ENCODE measurements around the gene CALCA.

CALCA gene

GRCh38 chr11:14942745-14943144 lies 29.4 kb downstream of the CALCA start:
- H3K9ac ChIP-seq (ENCODE audit: low read length): no peak overlapping the region
- no peaks in the 10 kb centered on the region for H4K20me1 ChIP-seq (ENCODE audit: low read depth, low read length)
- H3K9me3 ChIP-seq (ENCODE audit: insufficient read depth, low read length): no peaks in the 10 kb centered on the region
- H3K79me2 ChIP-seq (ENCODE audit: insufficient read depth, low read length): no peaks in the 10 kb centered on the region
- H3F3A ChIP-seq (ENCODE audit: insufficient read depth): no peaks in the 10 kb centered on the region
- H3K9me2 ChIP-seq (replicated peaks; ENCODE audit: insufficient read depth, low read length): no peaks in the 10 kb centered on the region
- no peaks in the 10 kb centered on the region for H3K36me3 ChIP-seq (ENCODE audit: low read length)
- no peak overlapping the region for H3K4me2 ChIP-seq (ENCODE audit: low read depth, low read length, poor library complexity, severe bottlenecking)
- TF ChIP-seq EZH2phosphoT487 (conservative IDR thresholded peaks at IDR 0.05; ENCODE audit: low read length) (no peak), CTCF (IDR thresholded peaks at IDR 0.05; ENCODE audit: insufficient read depth, low read length, poor library complexity, severe bottlenecking) (no peak)
- no peak overlapping the region for H3K4me3 ChIP-seq (ENCODE audit: insufficient read depth, low read length, poor library complexity, severe bottlenecking)
- no peak overlapping the region for H3K27ac ChIP-seq (ENCODE audit: low read depth, low read length)
- no peaks in the 10 kb centered on the region for H3K27me3 ChIP-seq (ENCODE audit: low read length)
- no peak overlapping the region for H2AFZ ChIP-seq (ENCODE audit: low read depth, low read length, severe bottlenecking)

GRCh38 chr11:14938936-14939335 lies 33.2 kb downstream of the CALCA start:
- Histone ChIP-seq H3K4me2 (ENCODE audit: low read depth, low read length, poor library complexity, severe bottlenecking) (no peak overlapping the region), H3K27ac (ENCODE audit: low read depth, low read length) (no peak overlapping the region), H3K79me2 (ENCODE audit: insufficient read depth, low read length) (no peaks in the 10 kb centered on the region), H3K9me2 (replicated peaks; ENCODE audit: insufficient read depth, low read length) (no peaks in the 10 kb centered on the region), H4K20me1 (ENCODE audit: low read depth, low read length) (no peaks in the 10 kb centered on the region), H3K9me3 (ENCODE audit: insufficient read depth, low read length) (no peaks in the 10 kb centered on the region), H3F3A (ENCODE audit: insufficient read depth) (no peaks in the 10 kb centered on the region), H3K9ac (ENCODE audit: low read length) (no peak overlapping the region), H2AFZ (ENCODE audit: low read depth, low read length, severe bottlenecking) (no peak overlapping the region), H3K4me3 (ENCODE audit: insufficient read depth, low read length, poor library complexity, severe bottlenecking) (no peak overlapping the region), H3K27me3 (ENCODE audit: low read length) (no peaks in the 10 kb centered on the region), H3K36me3 (ENCODE audit: low read length) (no peaks in the 10 kb centered on the region)
- TF ChIP-seq EZH2phosphoT487 (conservative IDR thresholded peaks at IDR 0.05; ENCODE audit: low read length) (no peak), CTCF (IDR thresholded peaks at IDR 0.05; ENCODE audit: insufficient read depth, low read length, poor library complexity, severe bottlenecking) (no peak)

GRCh38 chr11:14934641-14935351 lies 37.4 kb downstream of the CALCA start:
- Histone ChIP-seq H3K79me2 (ENCODE audit: insufficient read depth, low read length) (no peaks in the 10 kb centered on the region), H3K27me3 (ENCODE audit: low read length) (no peaks in the 10 kb centered on the region), H3K27ac (ENCODE audit: low read depth, low read length) (no peak overlapping the region), H3K36me3 (ENCODE audit: low read length) (no peaks in the 10 kb centered on the region), H2AFZ (ENCODE audit: low read depth, low read length, severe bottlenecking) (no peak overlapping the region), H3K4me2 (ENCODE audit: low read depth, low read length, poor library complexity, severe bottlenecking) (no peak overlapping the region), H3K9ac (ENCODE audit: low read length) (no peak overlapping the region), H3K4me3 (ENCODE audit: insufficient read depth, low read length, poor library complexity, severe bottlenecking) (no peak overlapping the region), H4K20me1 (ENCODE audit: low read depth, low read length) (no peaks in the 10 kb centered on the region), H3F3A (ENCODE audit: insufficient read depth) (no peaks in the 10 kb centered on the region), H3K9me2 (replicated peaks; ENCODE audit: insufficient read depth, low read length) (no peaks in the 10 kb centered on the region), H3K9me3 (ENCODE audit: insufficient read depth, low read length) (no peaks in the 10 kb centered on the region)
- TF ChIP-seq EZH2phosphoT487 (conservative IDR thresholded peaks at IDR 0.05; ENCODE audit: low read length) (no peak), CTCF (IDR thresholded peaks at IDR 0.05; ENCODE audit: insufficient read depth, low read length, poor library complexity, severe bottlenecking) (no peak)
